Measurements from ENCODE around the gene NANOG.
"Not testable (repeated sequence)": the region's sequence is repeated elsewhere in the genome, so short reads cannot be mapped to it uniquely, and the experiment has no call there.

Gene NANOG

GRCh38 chr12:7839848-7840247 is 50.6 kb downstream of the NANOG start:
- ATAC-seq, result not testable (repeated sequence)

DNA sequence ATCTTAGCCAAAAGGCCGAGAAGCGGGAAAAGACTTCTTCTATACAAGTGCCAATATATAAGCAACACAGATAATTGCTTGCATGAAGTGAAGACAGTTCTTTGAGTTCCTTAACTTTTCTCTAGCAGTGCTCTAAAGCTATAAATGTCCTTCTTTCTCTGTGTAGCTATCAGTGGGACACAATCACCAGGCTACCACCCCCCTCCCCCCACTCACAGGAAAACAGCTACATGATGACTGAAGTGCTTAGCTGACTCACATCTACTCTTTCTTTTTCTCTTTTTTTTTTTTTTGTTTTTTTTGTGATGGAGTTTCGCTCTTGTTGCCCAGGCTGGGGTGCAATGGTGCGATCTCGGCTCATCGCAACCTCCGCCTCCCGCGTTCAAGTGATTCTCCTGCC is 53.2 kb downstream of the NANOG start:
- not testable (repeated sequence) for ATAC-seq

- ATAC-seq, result not testable (repeated sequence)
Observed at GRCh38 chr12:7843149-7843548, 53.9 kb downstream of the NANOG start.

- not testable (repeated sequence) for ATAC-seq
Observed at GRCh38 chr12:7843583-7843982, 54.4 kb downstream of the NANOG start.

DNA sequence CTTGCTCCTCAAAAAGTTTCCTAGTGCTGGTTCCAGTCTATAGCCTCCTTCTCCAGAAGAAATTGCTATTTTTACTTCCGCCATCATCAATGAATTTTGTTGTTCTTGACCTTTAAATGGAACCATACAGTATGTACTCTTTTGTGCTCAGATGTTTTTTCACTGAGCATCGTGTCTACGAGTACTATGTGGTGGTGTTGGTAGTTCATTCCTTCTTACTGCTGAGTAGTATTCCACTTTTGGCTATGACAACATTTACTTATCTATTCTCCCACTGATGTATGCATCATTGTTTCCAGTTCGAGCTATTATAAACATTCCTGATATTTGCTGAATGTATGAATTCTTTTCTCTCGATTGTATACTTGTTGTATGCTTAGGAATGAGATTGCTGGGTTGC is 54.9 kb downstream of the NANOG start:
- no peak for ATAC-seq

DNA sequence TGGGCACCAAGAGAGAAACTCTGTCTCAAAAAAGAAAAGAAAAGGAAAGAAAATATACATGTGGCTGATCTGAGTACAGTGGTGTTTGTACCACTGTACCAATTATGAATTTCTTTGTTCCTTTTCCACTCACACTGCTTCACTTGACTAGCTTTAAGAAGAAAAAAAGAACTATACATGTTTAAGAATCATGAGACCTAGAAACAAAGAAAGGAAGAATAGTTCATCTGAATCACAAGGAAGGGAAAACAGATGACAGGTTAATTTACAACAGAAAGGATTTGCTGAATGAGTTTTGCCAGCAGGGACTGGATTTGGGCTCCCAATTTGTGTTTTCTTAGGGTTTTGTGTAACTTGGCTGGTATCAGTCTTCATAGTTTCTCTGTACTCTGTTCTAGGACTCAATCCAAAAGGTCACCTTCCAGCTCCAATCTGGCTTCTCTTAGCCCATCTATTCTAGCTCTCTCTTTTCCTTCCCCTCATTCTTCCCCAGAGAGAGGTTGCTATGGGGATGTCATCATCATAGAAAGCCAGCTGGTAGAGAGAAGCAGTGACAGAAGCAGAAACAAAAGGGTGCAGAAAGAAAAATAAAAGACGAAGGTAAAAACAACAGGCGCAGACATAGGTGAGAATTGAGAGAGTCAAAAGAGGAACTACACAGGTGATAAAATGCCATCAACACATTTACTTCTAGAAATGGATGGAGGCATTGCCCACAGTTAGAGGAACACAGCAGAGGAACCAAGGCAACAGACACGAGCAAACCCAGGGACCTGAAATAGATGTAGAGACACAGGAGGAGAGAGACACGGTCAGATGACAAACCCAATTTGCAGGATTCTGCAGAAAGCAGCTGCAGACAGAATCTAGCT is 58.3 kb downstream of the NANOG start:
- not testable (repeated sequence) for ATAC-seq

More for the DNA sequence above, 54.9 kb downstream of the NANOG start:
- no peak for TF ChIP-seq ISL1 (CRISPR knock-in tag; IDR thresholded peaks at IDR 0.05)
- no peak for TF ChIP-seq GLIS3 (CRISPR knock-in tag; IDR thresholded peaks at IDR 0.05)
- no peak for TF ChIP-seq ZNF565 (CRISPR knock-in tag; conservative IDR thresholded peaks at IDR 0.05; ENCODE audit: low read depth)
- TF ChIP-seq PATZ1 (CRISPR knock-in tag; IDR thresholded peaks at IDR 0.05; ENCODE audit: borderline replicate concordance), result no peak
- TF ChIP-seq OSR1 (CRISPR knock-in tag; IDR thresholded peaks at IDR 0.05), result no peak
- TF ChIP-seq RARB (CRISPR knock-in tag; IDR thresholded peaks at IDR 0.05), result no peak
- no peak for TF ChIP-seq ZFP3 (CRISPR knock-in tag; IDR thresholded peaks at IDR 0.05)
- TF ChIP-seq ESRRG (CRISPR knock-in tag; IDR thresholded peaks at IDR 0.05), result no peak
- TF ChIP-seq ZC3H10 (CRISPR knock-in tag; IDR thresholded peaks at IDR 0.05), result no peak

DNA sequence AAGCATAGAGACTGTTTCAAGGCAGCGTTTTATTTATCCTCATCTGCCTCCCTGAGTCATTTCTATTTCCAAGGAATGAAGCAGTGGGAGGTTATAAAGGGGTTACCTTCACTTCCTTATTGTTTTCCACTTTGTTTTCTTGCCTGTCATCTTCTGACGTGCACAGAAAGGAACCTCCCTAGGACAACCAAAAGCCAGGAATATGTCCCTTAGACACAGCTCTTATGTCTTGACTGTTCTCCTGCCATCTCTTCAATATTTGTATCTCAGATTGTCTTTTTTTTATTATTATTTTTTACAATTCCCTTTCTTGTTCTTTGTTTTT is 58.9 kb downstream of the NANOG start:
- not testable (repeated sequence) for ATAC-seq

All from SK-N-SH treated with all-trans-retinoic acid at 6 μM for 48 hours (cell line).